HG03432 (cell line): ENCODE measurements around the gene CAMTA1.

Experiments
- ATAC-seq: cut with Tn5 transposase; IDR thresholded peaks from one replicate; pipeline ENCODE4 v1.9.1; 2021; ENCODE audit warnings: mild to moderate bottlenecking, moderate library complexity; ENCODE audit not compliant: unreplicated experiment

The CAMTA1 gene

GRCh38 chr1:7436056-7437005 is 651.1 kb downstream of the CAMTA1 start:
- no peak for ATAC-seq

GRCh38 chr1:7437036-7437435 is 651.8 kb downstream of the CAMTA1 start:
- no peak for ATAC-seq

- no peak for ATAC-seq
Observed at GRCh38 chr1:7437608-7438395, 652.5 kb downstream of the CAMTA1 start.

- no peak for ATAC-seq
Observed at GRCh38 chr1:7438396-7438785, 653.1 kb downstream of the CAMTA1 start.

GRCh38 chr1:7438921-7439655 is 653.8 kb downstream of the CAMTA1 start:
- no peak for ATAC-seq

GRCh38 chr1:7440154-7440553 is 654.9 kb downstream of the CAMTA1 start:
- no peak for ATAC-seq

GRCh38 chr1:7441143-7441841 is 656.0 kb downstream of the CAMTA1 start:
- no peak for ATAC-seq

- ATAC-seq = no peak
Observed at GRCh38 chr1:7442036-7442435, 656.8 kb downstream of the CAMTA1 start.

GRCh38 chr1:7442918-7443317 is 657.7 kb downstream of the CAMTA1 start:
- no peak for ATAC-seq

- ATAC-seq = no peak
Observed at GRCh38 chr1:7444363-7444762, 659.1 kb downstream of the CAMTA1 start.

GRCh38 chr1:7447093-7447492 is 661.8 kb downstream of the CAMTA1 start:
- no peak for ATAC-seq

GRCh38 chr1:7447736-7448135 is 662.5 kb downstream of the CAMTA1 start:
- ATAC-seq = no peak

- no peak for ATAC-seq
Observed at GRCh38 chr1:7448986-7449385, 663.7 kb downstream of the CAMTA1 start.

GRCh38 chr1:7449750-7450149 is 664.5 kb downstream of the CAMTA1 start:
- no peak for ATAC-seq

GRCh38 chr1:7450838-7451237 is 665.6 kb downstream of the CAMTA1 start:
- ATAC-seq = no peak

- ATAC-seq = no peak
Observed at GRCh38 chr1:7453038-7453437, 667.8 kb downstream of the CAMTA1 start.

GRCh38 chr1:7454052-7454815 is 669.0 kb downstream of the CAMTA1 start:
- ATAC-seq = no peak

GRCh38 chr1:7454895-7455784 is 669.9 kb downstream of the CAMTA1 start:
- ATAC-seq = no peak
